OCI-LY1 (cell line): ENCODE data around the gene DYRK1B.

Experiments
- H2AFZ ChIP-seq: fragments of 200-600 bp; sonication (generic), shearing (Covaris generic); 2 replicates; pipeline ENCODE4 v1.6.0; 2014; ENCODE audit warnings: antibody characterized with exemption, mild to moderate bottlenecking, low read length
- H3F3A ChIP-seq: fragments of 200-600 bp; sonication (generic), shearing (Covaris generic); 2 replicates; pipeline ENCODE4 v1.6.0; 2014; ENCODE audit warnings: mild to moderate bottlenecking, antibody characterized with exemption, low read length, moderate library complexity; ENCODE audit not compliant: insufficient read depth
- H3K27ac ChIP-seq: fragments of 200-600 bp; sonication (generic); 2 replicates; pipeline ENCODE4 v1.5.1; 2014; ENCODE audit warnings: low read length, mixed run types, mild to moderate bottlenecking, low read depth; ENCODE audit not compliant: poor library complexity, severe bottlenecking
- H3K27me3 ChIP-seq: fragments of 200-600 bp; sonication (generic); 2 replicates; pipeline ENCODE4 v1.6.0; 2014; ENCODE audit warnings: antibody characterized with exemption, mild to moderate bottlenecking, low read length, moderate library complexity; ENCODE audit not compliant: insufficient read depth
- H3K36me3 ChIP-seq: fragments of 200-600 bp; sonication (generic); 2 replicates; pipeline ENCODE4 v1.6.1; 2014; ENCODE audit warnings: mild to moderate bottlenecking, antibody characterized with exemption, low read length, moderate library complexity, mixed read lengths; ENCODE audit not compliant: insufficient read depth
- H3K4me1 ChIP-seq: fragments of 200-600 bp; sonication (generic); 2 replicates; pipeline ENCODE4 v1.5.1; 2014; ENCODE audit warnings: mild to moderate bottlenecking, low read length, moderate library complexity; ENCODE audit not compliant: insufficient read depth, severe bottlenecking
- H3K4me2 ChIP-seq: fragments of 200-600 bp; sonication (generic), shearing (Covaris generic); 2 replicates; pipeline ENCODE4 v1.6.1; 2014; ENCODE audit warnings: low read length
- H3K4me3 ChIP-seq: fragments of 200-600 bp; sonication (generic); 2 replicates; pipeline ENCODE4 v1.5.1; 2014; ENCODE audit warnings: low read length, low read depth, mild to moderate bottlenecking, mixed read lengths; ENCODE audit not compliant: poor library complexity, severe bottlenecking
- H3K79me2 ChIP-seq: fragments of 200-600 bp; shearing (Covaris generic); 2 replicates; pipeline ENCODE4 v1.6.1; 2016; ENCODE audit warnings: mixed run types, low read length, mixed read lengths; ENCODE audit not compliant: insufficient read depth
- H3K9ac ChIP-seq: fragments of 200-600 bp; sonication (generic), shearing (Covaris generic); 2 replicates; pipeline ENCODE4 v1.6.1; 2014; ENCODE audit warnings: mild to moderate bottlenecking, low read length, mixed read lengths
- H3K9me2 ChIP-seq: fragments of 200-600 bp; sonication (generic), shearing (Covaris generic); 2 replicates; pipeline ENCODE4 v1.6.1; 2014; ENCODE audit warnings: low read depth, mild to moderate bottlenecking, low read length, mixed read lengths
- H3K9me3 ChIP-seq: fragments of 200-600 bp; shearing (Covaris generic); 2 replicates; pipeline ENCODE4 v1.6.1; 2014; ENCODE audit warnings: low read length, mixed read lengths
- H4K20me1 ChIP-seq: fragments of 200-600 bp; sonication (generic), shearing (Covaris generic); 2 replicates; pipeline ENCODE4 v1.6.0; 2016; ENCODE audit warnings: mild to moderate bottlenecking, low read length; ENCODE audit not compliant: insufficient read depth
- EZH2 ChIP-seq: fragments of 200-600 bp; sonication (generic), shearing (Covaris generic); IDR thresholded peaks from 2 replicates; pipeline ENCODE4 v1.8.0; 2017; ENCODE audit warnings: borderline replicate concordance, mixed run types, mild to moderate bottlenecking, antibody characterized with exemption, low read length, moderate library complexity, mixed read lengths
- TF ChIP-seq, protein P1 (sequence below): fragments of 200-600 bp; sonication (generic), shearing (Covaris generic); IDR thresholded peaks from 2 replicates; pipeline ENCODE4 v1.5.1; 2017; ENCODE audit warnings: mild to moderate bottlenecking, antibody characterized with exemption, low read length, moderate library complexity, mixed read lengths

Gene DYRK1B

GRCh38 chr19:39802958-39803357 is 31.0 kb downstream of the DYRK1B start:
- Histone ChIP-seq H3K4me1 (no peaks in the 10 kb centered on the region), H3K27me3 (no peaks in the 10 kb centered on the region), H4K20me1 (no peaks in the 10 kb centered on the region), H3K4me2 (no peak overlapping the region), H3K9me2 (no peaks in the 10 kb centered on the region), H2AFZ (no peak overlapping the region), H3K27ac (no peak overlapping the region), H3F3A (no peaks in the 10 kb centered on the region), H3K9me3 (no peaks in the 10 kb centered on the region), H3K36me3 (no peaks in the 10 kb centered on the region), H3K79me2 (no peaks in the 10 kb centered on the region), H3K4me3 (no peak overlapping the region), H3K9ac (no peak overlapping the region)
- TF ChIP-seq EZH2 = no peak
- TF ChIP-seq, protein P1, sequence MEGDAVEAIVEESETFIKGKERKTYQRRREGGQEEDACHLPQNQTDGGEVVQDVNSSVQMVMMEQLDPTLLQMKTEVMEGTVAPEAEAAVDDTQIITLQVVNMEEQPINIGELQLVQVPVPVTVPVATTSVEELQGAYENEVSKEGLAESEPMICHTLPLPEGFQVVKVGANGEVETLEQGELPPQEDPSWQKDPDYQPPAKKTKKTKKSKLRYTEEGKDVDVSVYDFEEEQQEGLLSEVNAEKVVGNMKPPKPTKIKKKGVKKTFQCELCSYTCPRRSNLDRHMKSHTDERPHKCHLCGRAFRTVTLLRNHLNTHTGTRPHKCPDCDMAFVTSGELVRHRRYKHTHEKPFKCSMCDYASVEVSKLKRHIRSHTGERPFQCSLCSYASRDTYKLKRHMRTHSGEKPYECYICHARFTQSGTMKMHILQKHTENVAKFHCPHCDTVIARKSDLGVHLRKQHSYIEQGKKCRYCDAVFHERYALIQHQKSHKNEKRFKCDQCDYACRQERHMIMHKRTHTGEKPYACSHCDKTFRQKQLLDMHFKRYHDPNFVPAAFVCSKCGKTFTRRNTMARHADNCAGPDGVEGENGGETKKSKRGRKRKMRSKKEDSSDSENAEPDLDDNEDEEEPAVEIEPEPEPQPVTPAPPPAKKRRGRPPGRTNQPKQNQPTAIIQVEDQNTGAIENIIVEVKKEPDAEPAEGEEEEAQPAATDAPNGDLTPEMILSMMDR = no peak

- Histone ChIP-seq H3F3A (no peaks in the 10 kb centered on the region), H3K9me2 (no peaks in the 10 kb centered on the region), H3K4me3 (no peak overlapping the region), H4K20me1 (no peaks in the 10 kb centered on the region), H3K27ac (no peak overlapping the region), H3K9me3 (no peaks in the 10 kb centered on the region), H3K27me3 (no peaks in the 10 kb centered on the region), H3K4me2 (no peak overlapping the region), H3K36me3 (no peaks in the 10 kb centered on the region), H3K79me2 (no peaks in the 10 kb centered on the region), H3K4me1 (no peaks in the 10 kb centered on the region), H2AFZ (no peak overlapping the region), H3K9ac (no peak overlapping the region)
- TF ChIP-seq, protein P1 = no peak
- no peak for TF ChIP-seq EZH2
Measured at GRCh38 chr19:39797083-39797482, 36.9 kb downstream of the DYRK1B start.

DNA sequence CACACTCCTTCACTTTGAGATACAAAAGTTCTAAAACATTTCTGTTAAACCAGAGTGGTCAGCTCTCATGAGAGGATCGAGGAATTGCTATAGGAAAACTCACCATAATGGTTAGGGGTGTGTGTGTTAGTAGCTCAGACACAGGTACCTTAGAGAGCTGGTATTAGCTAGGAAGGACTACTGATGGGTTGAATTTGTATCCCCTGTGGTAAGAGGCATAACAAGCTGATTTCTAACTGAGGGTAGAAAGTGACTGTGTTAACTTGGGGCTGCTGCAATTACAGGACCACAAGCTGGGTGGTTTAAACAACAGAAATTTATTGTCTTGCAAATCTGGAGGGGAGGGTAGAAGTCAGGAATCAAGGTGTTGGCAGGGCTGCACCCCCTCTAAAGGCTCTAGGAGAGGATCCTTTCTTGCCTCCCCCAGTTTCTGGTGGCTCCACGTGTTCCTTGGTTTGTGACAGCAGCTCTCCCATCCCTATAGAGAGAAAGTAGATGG is 37.9 kb downstream of the DYRK1B start:
- no peaks in the 10 kb centered on the region for H4K20me1 ChIP-seq
- no peaks in the 10 kb centered on the region for H3K9me3 ChIP-seq
- no peak overlapping the region for H3K27ac ChIP-seq
- no peaks in the 10 kb centered on the region for H3K4me1 ChIP-seq
- H3K4me2 ChIP-seq = no peak overlapping the region
- H3K4me3 ChIP-seq = no peak overlapping the region
- TF ChIP-seq EZH2 = no peak
- TF ChIP-seq, protein P1 = no peak
- H3F3A ChIP-seq = no peaks in the 10 kb centered on the region
- H3K27me3 ChIP-seq = no peaks in the 10 kb centered on the region
- no peak overlapping the region for H3K9ac ChIP-seq
- no peaks in the 10 kb centered on the region for H3K36me3 ChIP-seq
- H3K79me2 ChIP-seq = no peaks in the 10 kb centered on the region
- H2AFZ ChIP-seq = no peak overlapping the region
- H3K9me2 ChIP-seq = no peaks in the 10 kb centered on the region
